NB4 (cell line): ENCODE measurements around the gene RGS6.

ENCODE experiments used
- DNase-seq: peaks from one replicate; pipeline ENCODE4 v3.0.0; 2010; ENCODE audit warnings: low read depth
- H3K4me3 ChIP-seq: one replicate; pipeline ENCODE4 v1.5.1; 2011; ENCODE audit warnings: mild to moderate bottlenecking, low read depth, low read length, moderate library complexity
- MAX ChIP-seq: IDR thresholded peaks from 2 replicates; pipeline ENCODE4 v1.6.1; 2011; ENCODE audit warnings: low read depth, low read length
- MYC ChIP-seq: IDR thresholded peaks from 2 replicates; pipeline ENCODE4 v1.6.1; 2011; ENCODE audit warnings: low read depth, low read length
- POLR2A ChIP-seq: IDR thresholded peaks from 2 replicates; pipeline ENCODE4 v1.6.1; 2011; ENCODE audit warnings: mild to moderate bottlenecking; ENCODE audit not compliant: insufficient read length; ENCODE audit errors: extremely low read depth
- TF ChIP-seq, protein P1 (sequence below): IDR thresholded peaks from one replicate; pipeline ENCODE4 v1.5.1; 2012; ENCODE audit warnings: low read depth, low read length

RGS6 gene

GRCh38 chr14:72213424-72213823 is 281.2 kb downstream of the RGS6 start:
- TF ChIP-seq, protein P1, sequence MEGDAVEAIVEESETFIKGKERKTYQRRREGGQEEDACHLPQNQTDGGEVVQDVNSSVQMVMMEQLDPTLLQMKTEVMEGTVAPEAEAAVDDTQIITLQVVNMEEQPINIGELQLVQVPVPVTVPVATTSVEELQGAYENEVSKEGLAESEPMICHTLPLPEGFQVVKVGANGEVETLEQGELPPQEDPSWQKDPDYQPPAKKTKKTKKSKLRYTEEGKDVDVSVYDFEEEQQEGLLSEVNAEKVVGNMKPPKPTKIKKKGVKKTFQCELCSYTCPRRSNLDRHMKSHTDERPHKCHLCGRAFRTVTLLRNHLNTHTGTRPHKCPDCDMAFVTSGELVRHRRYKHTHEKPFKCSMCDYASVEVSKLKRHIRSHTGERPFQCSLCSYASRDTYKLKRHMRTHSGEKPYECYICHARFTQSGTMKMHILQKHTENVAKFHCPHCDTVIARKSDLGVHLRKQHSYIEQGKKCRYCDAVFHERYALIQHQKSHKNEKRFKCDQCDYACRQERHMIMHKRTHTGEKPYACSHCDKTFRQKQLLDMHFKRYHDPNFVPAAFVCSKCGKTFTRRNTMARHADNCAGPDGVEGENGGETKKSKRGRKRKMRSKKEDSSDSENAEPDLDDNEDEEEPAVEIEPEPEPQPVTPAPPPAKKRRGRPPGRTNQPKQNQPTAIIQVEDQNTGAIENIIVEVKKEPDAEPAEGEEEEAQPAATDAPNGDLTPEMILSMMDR: no peak
- TF ChIP-seq MYC: no peak
- no peak for DNase-seq
- H3K4me3 ChIP-seq: no peak overlapping the region

DNA sequence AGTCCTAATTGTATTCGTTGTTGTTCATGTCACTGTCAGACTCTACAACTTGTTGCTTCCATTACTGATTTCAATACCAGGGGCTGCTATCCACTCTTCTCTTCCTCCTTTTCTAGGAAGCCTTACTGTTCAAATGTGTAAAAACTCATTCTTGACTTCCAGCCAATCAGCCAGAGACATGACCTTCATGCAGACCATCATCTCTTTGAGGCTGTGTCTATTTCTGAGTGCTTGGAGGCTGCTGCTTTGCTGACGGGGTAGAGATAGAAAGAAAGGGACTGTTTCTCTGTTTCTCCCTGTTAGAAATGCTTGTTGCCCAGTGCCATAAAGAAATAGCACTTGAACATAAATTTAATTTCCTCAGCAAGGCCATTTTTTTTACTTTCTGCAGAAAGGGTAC is 282.9 kb downstream of the RGS6 start:
- DNase-seq: no peak
- TF ChIP-seq MAX (no peak), MYC (no peak), POLR2A (no peak)
- TF ChIP-seq, protein P1: no peak
- no peak overlapping the region for H3K4me3 ChIP-seq

- DNase-seq: no peak
- TF ChIP-seq, protein P1: no peak
- TF ChIP-seq MYC (no peak), MAX (no peak), POLR2A (no peak)
- no peak overlapping the region for H3K4me3 ChIP-seq
These were observed 284.9 kb downstream of the RGS6 start for GRCh38 chr14:72217135-72217534.

GRCh38 chr14:72222046-72222445 is 289.8 kb downstream of the RGS6 start:
- H3K4me3 ChIP-seq: no peak overlapping the region
- TF ChIP-seq, protein P1: no peak
- no peak for DNase-seq

DNA sequence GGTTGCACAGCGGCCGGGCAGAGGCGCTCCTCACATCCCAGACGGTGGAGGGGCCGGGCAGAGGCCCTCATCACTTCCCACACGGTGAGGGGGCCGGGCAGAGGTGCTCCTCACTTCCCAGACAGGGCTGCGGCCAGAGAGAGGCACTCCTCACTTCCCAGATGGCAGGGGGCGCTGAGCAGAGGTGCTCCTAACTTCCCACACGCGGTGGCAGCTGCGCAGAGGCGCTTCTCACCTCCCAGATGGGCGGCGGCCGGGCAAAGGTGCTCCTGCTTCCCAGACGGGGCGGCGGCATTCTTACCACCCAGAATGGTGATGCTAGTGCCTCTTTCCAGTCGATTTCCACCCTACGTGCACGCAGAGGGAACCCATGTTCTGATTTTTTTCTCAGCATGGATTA is 304.4 kb downstream of the RGS6 start:
- DNase-seq: no peak
- no peak overlapping the region for H3K4me3 ChIP-seq
- TF ChIP-seq MAX: no peak
- TF ChIP-seq, protein P1: no peak
- TF ChIP-seq MYC: no peak

- H3K4me3 ChIP-seq: no peak overlapping the region
- DNase-seq: no peak
- TF ChIP-seq, protein P1: no peak
- TF ChIP-seq POLR2A (no peak), MYC (no peak), MAX (no peak)
These were observed 305.8 kb downstream of the RGS6 start for GRCh38 chr14:72237722-72238666.
